Right atrium auricular region (tissue), 2 donors: ENCODE results near the gene GSTO2. TPM values are rescaled to one million over a fixed set of nuclear protein-coding genes. Genes with fewer than 3 reads are reported as not detected.

Source experiments
- DNase-seq: peaks from one replicate; pipeline ENCODE4 v3.0.0-alpha.2; 2019; ENCODE audit warnings: low spot score
- H3K27ac ChIP-seq, 2 donors: fragments of 200-600 bp; sonication (generic); 1 replicate in 1 of 2; 2 replicates in 1 of 2; pipeline ENCODE4 v1.5.1; 2016 to 2019
- H3K27me3 ChIP-seq, 2 donors: fragments of 200-600 bp; sonication (generic); one replicate each; pipeline versions ENCODE4 v1.5.1 to v1.6.0; 2017 to 2019
- H3K36me3 ChIP-seq: fragments of 200-600 bp; sonication (generic); one replicate; pipeline ENCODE4 v1.5.1; 2016
- H3K4me1 ChIP-seq, 2 donors: fragments of 200-600 bp; sonication (generic); one replicate each; pipeline versions ENCODE4 v1.5.1 to v1.6.0; 2017 to 2019
- H3K4me3 ChIP-seq, 2 donors: fragments of 200-600 bp; sonication (generic); 1 replicate in 1 of 2; 2 replicates in 1 of 2; pipeline ENCODE4 v1.5.1; 2017 to 2019; ENCODE audit warnings: mild to moderate bottlenecking in 1 of 2, moderate library complexity in 1 of 2
- H3K9me3 ChIP-seq, 2 donors: fragments of 200-600 bp; sonication (generic); one replicate each; pipeline ENCODE4 v1.5.1; 2019
- total RNA-seq, 2 donors: library from RNA; depleted of rRNA; stranded (reverse); fragments of >200 nt; gene quantifications; one replicate each; pipeline ENCODE4 v1.1.0, GENCODE V29; 2016
- TF ChIP-seq, protein P1 (sequence below), 2 donors: fragments of 200-600 bp; sonication (generic); IDR thresholded peaks; one replicate each; pipeline ENCODE4 v1.5.1; 2019; ENCODE audit warnings: antibody characterized with exemption in 2 of 2

GSTO2 gene
- total RNA-seq, 2 donors from 2014 or later: 0.55 to 0.63 TPM

DNA sequence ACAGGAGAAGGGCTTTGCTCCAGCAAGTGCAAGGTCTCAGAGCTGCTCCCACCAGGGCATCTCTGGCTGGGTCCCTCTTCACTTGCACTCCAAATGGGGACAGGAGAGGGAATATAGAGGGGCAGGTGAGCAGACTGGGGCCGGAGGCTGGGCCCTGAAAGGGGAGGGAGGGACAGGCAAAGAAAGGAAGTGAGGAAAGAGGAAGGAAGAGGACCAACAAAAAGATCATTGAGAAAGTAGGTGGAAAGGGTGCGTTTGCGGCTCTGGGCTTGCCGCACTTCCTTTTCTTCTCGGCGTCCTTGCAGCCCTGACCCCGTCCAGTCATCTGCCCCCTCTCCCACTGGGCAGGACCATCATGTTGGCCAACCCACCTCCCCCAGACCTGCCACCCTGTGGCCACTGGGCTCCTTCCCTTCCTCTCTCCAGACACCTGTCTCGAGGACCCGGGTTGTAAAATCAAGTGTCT is 55.3 kb downstream of the GSTO2 start:
- peaks cover 0 to 100% of the 10 kb centered on the region in 2 donors for H3K4me1 ChIP-seq
- no peak for DNase-seq
- H3K27ac ChIP-seq: peak overlapping the region; percentile 99 to 100
- no peaks in the 10 kb centered on the region for H3K9me3 ChIP-seq
- H3K36me3 ChIP-seq: peaks cover 25% of the 10 kb centered on the region
- no peak overlapping the region for H3K4me3 ChIP-seq
- no peaks in the 10 kb centered on the region for H3K27me3 ChIP-seq
- TF ChIP-seq, protein P1, sequence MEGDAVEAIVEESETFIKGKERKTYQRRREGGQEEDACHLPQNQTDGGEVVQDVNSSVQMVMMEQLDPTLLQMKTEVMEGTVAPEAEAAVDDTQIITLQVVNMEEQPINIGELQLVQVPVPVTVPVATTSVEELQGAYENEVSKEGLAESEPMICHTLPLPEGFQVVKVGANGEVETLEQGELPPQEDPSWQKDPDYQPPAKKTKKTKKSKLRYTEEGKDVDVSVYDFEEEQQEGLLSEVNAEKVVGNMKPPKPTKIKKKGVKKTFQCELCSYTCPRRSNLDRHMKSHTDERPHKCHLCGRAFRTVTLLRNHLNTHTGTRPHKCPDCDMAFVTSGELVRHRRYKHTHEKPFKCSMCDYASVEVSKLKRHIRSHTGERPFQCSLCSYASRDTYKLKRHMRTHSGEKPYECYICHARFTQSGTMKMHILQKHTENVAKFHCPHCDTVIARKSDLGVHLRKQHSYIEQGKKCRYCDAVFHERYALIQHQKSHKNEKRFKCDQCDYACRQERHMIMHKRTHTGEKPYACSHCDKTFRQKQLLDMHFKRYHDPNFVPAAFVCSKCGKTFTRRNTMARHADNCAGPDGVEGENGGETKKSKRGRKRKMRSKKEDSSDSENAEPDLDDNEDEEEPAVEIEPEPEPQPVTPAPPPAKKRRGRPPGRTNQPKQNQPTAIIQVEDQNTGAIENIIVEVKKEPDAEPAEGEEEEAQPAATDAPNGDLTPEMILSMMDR (IDR thresholded peaks at IDR 0.05): peak in 1 of 2 donors; percentile 26

DNA sequence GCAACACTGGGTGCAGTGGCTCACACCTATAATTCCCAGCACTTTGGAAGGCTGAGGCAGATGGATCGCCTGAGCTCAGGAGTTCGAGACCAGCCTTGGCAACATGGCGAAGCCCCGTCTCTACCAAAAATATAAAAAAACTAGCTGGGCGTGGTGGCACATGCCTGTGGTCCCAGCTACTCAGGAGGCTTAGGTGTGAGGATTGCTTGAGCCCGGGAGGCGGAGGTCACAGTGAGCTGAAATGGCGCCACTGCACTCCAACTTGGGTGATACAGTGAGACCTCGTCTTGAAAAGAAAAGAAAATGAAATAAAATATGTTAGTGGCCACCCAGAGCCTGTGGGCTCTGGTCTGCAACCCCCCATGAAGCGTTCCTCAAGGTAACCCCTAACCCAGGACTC is 55.9 kb downstream of the GSTO2 start:
- no peak overlapping the region for H3K4me3 ChIP-seq
- H3K4me1 ChIP-seq: peaks cover 0 to 100% of the 10 kb centered on the region in 2 donors
- H3K27ac ChIP-seq: peak overlapping the region; percentile 99 to 100
- no peak for DNase-seq
- no peaks in the 10 kb centered on the region for H3K9me3 ChIP-seq
- TF ChIP-seq, protein P1 (IDR thresholded peaks at IDR 0.05): no peak
- H3K36me3 ChIP-seq: peaks cover 25% of the 10 kb centered on the region
- H3K27me3 ChIP-seq: no peaks in the 10 kb centered on the region

DNA sequence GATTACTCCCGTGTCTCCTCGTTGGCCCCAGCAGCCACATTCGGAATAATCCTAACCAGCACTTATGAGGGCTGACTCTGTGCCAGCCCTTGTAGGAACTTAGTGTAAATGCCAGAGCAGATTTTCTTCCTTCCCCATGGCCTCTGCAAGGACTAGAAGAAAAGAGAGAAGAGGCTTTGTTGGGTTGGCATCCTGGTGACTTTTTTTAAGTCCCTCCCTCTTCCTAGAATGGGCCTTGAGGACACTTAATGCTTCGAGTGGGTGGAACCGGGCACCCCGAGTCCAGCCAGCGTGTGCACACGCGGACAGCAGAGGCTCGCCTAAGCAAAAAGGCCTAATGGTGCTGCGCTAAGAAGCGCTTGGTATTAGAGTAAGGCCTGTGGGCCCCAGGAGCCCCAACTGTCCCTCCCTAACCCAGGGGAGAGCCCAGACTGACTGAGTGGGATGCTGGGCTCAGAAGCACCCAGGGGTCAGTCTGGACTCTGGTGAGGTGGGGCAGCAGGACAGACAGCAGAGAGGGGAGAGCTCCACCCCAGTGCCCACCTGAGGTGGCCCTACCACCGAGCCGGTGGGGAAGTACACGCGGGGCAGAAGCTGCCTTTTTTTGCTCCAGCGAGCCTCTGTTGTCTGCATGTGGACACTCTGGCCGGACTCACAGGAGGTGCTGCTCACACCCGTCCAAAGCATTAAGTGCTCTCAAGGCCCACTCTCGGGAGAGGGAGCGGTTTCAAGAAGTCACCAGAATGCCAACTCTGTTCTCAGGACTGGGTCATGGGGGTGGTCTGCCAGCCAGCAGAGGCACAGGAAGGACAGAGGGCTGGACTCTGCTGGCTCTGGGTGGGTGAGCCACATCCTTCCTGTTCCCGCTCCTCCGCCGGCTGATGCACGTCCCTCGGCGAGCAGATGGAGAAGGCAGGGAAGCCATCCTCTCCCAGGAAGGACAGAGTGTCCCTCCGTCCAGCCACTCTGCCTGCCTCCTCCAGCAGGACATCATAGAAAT is 56.8 kb downstream of the GSTO2 start:
- H3K27ac ChIP-seq: peak overlapping the region; percentile 99 to 100
- TF ChIP-seq, protein P1 (IDR thresholded peaks at IDR 0.05): no peak
- H3K9me3 ChIP-seq: no peaks in the 10 kb centered on the region
- no peak for DNase-seq
- H3K4me3 ChIP-seq: peak overlapping the region in 1 of 2 donors; percentile 16
- peaks cover 25% of the 10 kb centered on the region for H3K36me3 ChIP-seq
- H3K4me1 ChIP-seq: peaks cover 0 to 100% of the 10 kb centered on the region in 2 donors
- no peaks in the 10 kb centered on the region for H3K27me3 ChIP-seq

DNA sequence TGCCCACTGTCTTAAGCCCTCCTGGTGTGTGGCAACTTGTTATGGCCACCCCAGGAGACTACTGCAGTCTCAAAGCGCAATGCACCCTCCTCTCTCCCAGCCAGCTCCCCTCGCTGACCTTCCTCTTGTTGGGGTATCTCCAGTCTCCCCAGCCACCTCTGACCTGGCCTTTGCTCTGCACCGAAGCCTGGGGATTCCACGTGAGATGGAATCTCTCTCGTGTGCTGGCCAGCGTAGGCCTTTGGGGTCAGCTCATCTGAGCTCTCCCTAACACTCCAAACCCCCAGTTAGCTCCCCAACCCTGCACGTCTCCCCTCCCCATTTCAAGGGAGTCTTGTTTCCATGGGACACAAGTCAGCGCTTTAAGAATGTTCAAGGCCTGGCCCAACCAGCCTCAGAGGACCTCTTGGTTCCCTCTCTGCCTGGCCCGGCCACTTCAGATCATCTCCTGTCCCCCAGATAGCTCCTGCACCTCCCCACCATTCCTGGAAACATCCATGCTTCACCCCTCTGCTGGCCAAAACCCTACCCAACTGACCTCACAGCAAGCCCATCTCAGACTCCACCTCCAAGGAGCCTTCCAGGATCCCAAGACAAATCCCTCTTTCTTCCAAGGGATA is 58.1 kb downstream of the GSTO2 start:
- no peaks in the 10 kb centered on the region for H3K27me3 ChIP-seq
- DNase-seq: no peak
- peaks cover 0 to 100% of the 10 kb centered on the region in 2 donors for H3K4me1 ChIP-seq
- no peaks in the 10 kb centered on the region for H3K9me3 ChIP-seq
- TF ChIP-seq, protein P1 (IDR thresholded peaks at IDR 0.05): no peak
- peak overlapping the region; percentile 3 to 36 for H3K4me3 ChIP-seq
- H3K36me3 ChIP-seq: peaks cover 25% of the 10 kb centered on the region
- H3K27ac ChIP-seq: peak overlapping the region; percentile 99 to 100

DNA sequence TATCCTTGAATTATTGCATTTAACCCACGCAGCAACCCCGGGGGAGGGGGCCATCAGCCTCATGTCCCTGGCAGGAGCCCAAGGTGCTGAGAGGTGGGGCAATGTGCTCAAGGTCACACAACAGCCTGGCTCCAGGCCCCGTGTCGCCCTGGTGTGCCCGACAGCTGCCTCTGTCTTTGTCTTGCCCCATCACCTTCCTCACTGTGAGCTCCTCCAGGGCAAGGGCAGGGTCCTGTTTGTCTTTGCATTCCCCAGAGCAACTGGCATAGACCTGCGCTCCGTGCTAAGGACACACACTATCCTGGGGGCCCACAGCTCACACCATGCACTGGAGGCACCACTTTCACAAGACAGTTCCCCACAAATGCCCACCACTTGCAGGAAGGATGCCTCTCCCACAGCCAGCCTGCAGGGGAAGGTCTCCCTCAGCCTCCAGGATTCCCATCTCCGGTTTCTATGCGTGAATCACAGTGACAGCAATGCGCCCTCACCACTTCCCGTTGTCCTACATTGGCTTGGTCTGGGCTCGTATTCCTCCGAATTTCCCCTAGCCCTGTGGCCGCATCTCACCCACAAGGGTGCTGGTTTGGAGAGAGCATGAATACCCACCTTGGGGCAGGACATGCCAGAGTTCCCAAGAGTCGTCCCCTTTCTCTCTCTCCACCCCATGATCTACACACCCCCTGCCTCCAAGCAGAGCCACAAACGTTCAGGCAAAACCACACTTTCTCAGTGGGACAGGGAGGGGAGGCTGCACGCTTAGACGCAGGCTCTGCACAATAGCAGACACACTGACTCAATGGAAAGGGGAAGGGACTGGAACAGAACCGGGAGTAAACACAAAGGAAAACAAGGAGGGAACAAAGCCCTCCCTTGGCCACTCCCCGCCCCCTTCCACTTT is 59.0 kb downstream of the GSTO2 start:
- TF ChIP-seq, protein P1 (IDR thresholded peaks at IDR 0.05): no peak
- H3K9me3 ChIP-seq: no peaks in the 10 kb centered on the region
- peaks cover 25% of the 10 kb centered on the region for H3K36me3 ChIP-seq
- peaks cover 0 to 100% of the 10 kb centered on the region in 2 donors for H3K4me1 ChIP-seq
- peak overlapping the region; percentile 20 to 36 for H3K4me3 ChIP-seq
- DNase-seq: no peak
- no peaks in the 10 kb centered on the region for H3K27me3 ChIP-seq
- H3K27ac ChIP-seq: peak overlapping the region; percentile 99 to 100
